DMS153 (cell line): ENCODE results near the gene VIT.

ENCODE experiments used
- DNase-seq: peaks from one replicate; lab custom pipeline; 2025; lab: John Stamatoyannopoulos, UW

The VIT gene

GRCh38 chr2:36696533-36696932, at the start of gene VIT:
TSS of gene VIT (plus strand) at chr2:36696707. CDS start at chr2:36716371, 19,664 bp downstream.
- DNase-seq = no peak

DNA sequence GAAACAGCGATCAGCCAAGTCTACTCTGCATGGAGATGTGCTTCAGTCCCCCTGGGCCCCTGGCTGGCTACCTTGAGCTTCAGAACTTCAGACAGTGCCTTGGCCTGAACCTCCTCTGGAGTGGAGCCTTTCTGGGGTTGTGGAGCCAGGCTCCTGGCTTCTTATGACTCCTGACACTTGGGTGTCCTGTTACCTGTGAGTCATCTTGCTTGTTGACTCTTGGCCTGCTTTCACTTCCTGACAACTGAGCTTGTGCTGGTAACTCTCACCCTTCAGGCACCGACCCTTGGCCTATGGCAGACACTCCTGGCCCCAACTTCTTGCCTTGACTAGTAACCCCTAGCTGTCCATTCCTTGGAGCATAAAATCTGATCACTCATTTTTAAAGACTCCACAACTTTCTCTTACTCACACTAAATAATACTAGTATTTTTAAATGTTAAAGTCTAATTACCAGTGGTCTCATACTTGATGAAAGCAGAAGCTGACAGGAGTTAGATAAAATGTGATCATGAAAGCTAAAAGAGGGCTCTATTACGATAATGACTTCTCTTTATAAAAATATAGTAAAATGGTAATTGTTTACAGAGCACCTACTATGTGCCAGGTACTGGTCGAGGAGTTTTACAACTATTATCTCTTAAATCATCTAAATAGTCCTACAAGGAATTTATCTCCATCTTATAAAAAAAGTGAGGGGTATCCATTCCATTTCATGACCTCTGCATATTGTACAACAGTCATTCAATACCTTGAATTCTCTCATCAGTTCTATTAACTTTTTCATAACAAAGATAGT, 46.3 kb upstream of the VIT start:
- DNase-seq = peak; percentile 2

DNA sequence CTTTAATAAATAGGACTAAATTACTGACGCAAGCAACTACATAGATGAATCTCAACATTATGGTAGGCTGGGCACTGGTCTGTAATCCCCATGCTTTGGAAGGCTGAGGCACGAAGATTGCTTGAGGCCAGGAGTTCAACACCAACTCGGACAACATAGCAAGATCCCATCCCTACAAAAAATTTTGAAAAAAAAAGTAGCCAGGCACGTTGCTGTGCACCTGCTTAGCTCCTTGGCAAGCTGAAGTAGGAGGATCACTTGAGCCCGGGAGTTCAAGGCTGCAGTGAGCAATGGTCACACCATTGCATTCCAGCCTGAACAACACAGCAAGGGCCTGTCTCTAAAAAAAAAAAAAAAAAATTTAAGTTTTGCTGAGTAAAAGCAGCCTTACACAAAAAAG, 43.4 kb upstream of the VIT start:
- no peak for DNase-seq

- DNase-seq = no peak
These were observed 42.4 kb upstream of the VIT start for GRCh38 chr2:36653967-36654694.

DNA sequence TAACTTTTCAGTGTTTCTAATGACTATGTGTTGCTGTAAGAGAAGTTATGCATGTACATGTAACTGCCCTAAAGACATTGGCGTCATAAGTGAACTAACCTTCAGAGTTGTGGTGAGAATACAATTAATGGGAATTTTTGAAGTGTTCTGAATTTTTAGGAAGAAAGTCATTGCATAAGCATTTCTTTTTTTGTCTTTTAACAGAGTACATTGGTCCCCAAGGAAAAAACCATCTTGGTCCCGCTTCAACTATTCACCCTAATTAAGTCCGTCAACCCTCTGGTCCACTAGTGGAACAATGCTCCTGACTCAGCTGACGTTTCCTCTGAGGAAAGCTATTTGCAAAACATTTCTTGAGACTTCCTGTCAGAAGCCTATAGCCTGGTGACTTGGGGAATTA, 41.1 kb upstream of the VIT start:
- no peak for DNase-seq

DNA sequence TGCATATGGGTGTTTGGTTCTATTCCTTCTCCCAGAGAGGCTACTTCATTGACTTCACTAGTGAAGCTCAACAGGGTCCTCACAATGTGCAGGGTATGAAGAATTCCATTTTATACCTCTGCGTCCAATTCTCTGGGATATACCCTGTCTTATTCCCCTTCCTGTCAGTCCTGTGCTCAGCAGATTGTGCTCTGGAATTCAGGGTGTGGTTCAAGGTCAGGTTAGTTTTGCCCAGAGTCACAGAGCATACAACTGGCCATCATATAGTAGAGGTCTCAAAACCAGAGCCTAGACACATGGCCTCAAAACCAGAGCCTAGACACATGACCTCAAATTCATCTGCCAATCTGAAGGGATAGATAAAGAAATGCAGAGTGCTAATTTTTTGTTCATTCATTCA, 38.8 kb upstream of the VIT start:
- no peak for DNase-seq

- DNase-seq = no peak
These were observed 38.2 kb upstream of the VIT start for GRCh38 chr2:36658277-36658748.

- no peak for DNase-seq
These were observed 37.3 kb upstream of the VIT start for GRCh38 chr2:36659218-36659617.

- no peak for DNase-seq
These were observed 36.6 kb upstream of the VIT start for GRCh38 chr2:36659872-36660312.

GRCh38 chr2:36662638-36663037, 33.9 kb upstream of the VIT start:
- no peak for DNase-seq

DNA sequence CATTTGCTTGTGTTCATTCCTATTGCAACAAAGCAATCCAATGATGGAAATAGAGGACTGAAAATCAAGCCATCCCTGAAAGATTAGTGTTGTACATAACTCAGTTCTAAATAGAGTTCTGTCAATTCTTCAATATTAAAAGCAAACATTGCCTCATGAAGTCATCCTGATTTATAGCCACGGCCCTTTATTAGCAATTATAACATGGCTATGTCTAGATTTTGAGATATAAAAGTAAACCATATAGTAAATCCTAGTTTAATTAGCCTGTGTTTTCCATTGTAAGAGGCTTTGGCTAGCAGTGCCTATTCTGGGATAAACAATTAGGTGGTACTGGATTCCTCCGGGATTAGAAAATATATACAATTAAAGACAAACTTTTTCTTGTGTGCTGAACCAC, 33.2 kb upstream of the VIT start:
- DNase-seq = no peak

DNA sequence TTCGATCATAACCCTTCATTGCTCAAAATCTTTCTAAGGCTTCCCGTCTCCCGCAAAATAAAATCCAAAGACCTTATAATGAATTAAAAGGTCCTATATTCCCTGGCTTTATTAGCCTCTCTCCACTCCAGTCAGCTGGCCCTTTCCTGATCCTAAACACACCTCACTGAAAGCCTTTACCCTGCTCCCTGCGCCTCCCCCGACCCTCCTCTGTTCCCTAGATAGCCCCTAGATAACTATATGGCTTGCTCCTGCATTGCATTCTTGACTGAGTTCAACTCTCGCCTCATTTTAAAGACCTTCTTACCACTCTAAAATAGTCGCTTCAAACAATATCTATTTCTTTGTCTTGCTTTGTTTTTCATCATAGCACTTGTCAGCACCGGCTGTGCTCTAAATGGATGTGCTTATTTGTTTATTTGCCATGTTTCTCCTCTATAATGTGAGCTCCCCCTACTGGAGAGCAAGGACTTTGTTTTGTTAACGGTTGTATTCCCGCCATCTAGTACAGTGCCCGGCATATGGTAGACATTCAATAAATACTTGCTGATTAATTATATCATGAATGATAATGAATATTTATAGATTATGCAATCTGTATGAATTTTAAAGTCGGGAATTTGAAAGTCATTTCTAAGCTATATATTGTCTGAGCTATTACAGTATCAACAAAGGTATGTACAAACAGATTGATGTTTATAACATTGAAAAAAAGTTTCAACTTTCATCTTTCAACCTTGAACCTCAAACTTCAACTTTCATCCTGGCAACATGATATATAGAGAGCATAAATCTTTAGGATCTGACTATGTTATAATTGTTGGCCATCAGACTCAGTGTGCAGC, 32.4 kb upstream of the VIT start:
- peak; percentile 33 for DNase-seq

- DNase-seq = no peak
These were observed 31.8 kb upstream of the VIT start for GRCh38 chr2:36664696-36665076.

GRCh38 chr2:36667931-36668330, 28.6 kb upstream of the VIT start:
- DNase-seq = no peak

- no peak for DNase-seq
These were observed 25.5 kb upstream of the VIT start for GRCh38 chr2:36670881-36671595.

- no peak for DNase-seq
These were observed 24.8 kb upstream of the VIT start for GRCh38 chr2:36671731-36672130.

DNA sequence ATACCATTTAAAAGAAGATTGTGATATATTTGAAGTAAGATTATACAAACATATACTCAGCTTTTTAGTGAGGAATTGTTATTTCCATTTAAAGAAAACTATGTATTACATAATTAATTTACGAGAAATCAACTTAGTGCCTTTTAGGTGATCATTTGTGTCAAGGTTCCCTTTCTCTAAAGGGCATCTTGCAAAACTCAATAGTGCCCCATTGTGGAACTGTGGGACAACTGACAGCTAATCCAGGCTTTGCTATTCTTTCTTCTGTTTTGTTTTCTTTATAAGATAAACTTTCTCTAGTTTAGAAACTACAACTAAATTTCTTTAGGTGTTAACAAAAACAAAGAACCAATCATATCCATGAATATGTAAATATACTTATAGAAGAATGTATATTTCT, 24.3 kb upstream of the VIT start:
- no peak for DNase-seq

DNA sequence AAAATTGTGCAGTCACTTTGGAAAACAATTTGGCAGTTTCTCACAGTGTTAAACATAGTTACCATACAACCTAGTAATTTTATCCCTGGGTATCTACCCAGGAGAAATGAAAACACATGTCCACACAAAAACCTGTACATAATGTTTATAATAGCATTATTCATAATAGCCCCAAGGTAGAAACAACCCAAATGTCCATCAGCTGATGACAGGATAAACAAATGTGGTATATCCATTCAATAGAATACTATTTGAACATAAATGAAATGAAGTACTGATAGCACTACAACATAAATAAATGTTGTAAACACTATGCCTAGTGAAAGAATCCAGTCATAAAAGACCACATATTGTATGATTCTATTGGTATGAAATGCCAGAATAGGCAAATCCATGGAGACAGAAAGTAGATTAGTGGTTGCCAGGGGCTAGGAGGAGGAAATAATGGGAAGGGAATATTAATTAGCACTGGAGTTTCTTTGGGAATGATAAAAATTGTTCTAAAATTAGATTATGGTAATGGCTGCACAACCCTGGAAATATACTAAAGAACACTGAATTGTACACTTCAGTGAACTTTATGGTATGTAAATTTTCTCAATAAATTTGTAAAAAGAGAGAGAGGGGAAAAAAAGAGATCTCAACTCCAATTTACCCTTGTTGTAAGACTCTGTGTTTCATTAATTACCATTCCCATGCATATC, 20.8 kb upstream of the VIT start:
- DNase-seq = no peak

DNA sequence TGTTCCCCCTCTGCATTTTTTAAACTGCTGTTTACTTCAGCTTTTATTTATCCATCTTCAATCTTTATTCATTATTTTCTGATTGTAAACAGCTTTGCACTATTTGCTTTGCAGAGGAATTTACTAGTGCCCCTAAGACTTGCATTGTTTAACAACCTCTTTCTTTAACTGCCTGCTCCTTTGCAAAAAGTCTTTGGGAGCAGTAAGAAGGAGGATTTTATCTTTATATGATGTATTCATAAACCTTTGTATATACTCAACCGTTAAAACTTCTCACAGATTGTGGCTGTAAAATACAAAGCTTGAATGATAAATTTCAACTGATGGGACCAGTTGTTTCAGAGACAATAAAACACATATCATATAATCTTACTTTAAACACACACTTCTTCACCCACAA, 20.1 kb upstream of the VIT start:
- no peak for DNase-seq

GRCh38 chr2:36677386-36677785, 19.1 kb upstream of the VIT start:
- DNase-seq = no peak

DNA sequence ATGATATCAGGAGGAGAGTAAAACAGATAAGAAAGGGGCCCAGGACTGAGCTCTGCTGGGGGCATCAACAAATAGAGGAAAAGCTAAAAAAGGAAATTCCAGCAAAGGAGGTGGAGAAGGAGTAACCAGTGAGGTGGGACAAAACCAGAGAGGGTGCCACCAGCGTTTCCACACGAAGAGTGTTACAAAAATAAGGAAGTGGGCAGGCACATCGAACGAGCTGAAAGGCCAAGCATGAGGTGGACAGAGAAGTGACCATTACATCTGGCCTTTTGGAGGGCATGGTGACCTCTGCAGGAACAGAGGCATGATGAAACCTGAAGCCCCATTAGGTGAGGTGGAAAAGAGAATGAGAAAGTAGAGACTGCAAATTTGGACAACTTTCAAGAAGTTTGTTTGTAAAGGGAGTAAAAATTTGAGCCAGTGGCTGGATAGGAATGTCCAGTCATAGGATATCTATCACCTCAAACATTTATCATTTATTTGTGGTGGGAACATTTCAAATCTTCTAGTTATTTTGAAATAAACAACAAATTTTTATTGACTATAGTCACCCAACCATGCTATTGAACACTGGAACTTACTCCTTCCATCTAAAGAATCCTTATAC, 18.4 kb upstream of the VIT start:
- no peak for DNase-seq
